ENCODE data around the gene KLK10.

The KLK10 gene

GRCh38 chr19:51025809-51026553 is 6.5 kb upstream of the KLK10 start:
- DNase-seq = no peak

- DNase-seq = no peak
Measured at GRCh38 chr19:51025401-51025800, 5.9 kb upstream of the KLK10 start.

GRCh38 chr19:51024924-51025323 is 5.4 kb upstream of the KLK10 start:
- DNase-seq = no peak

GRCh38 chr19:51023946-51024345 is 4.4 kb upstream of the KLK10 start:
- no peak for DNase-seq

GRCh38 chr19:51022526-51022925 is 3.0 kb upstream of the KLK10 start:
- DNase-seq = no peak

- no peak for DNase-seq
Measured at GRCh38 chr19:51020988-51021651, 1.6 kb upstream of the KLK10 start.

GRCh38 chr19:51018745-51019543 is 565 bp downstream of the KLK10 start:
- DNase-seq = no peak

GRCh38 chr19:51016798-51017683 is 2.5 kb downstream of the KLK10 start:
- peak; percentile 42 for DNase-seq

- no peak for DNase-seq
Measured at GRCh38 chr19:51015691-51016267, 3.7 kb downstream of the KLK10 start.

GRCh38 chr19:51014242-51014641 is 5.3 kb downstream of the KLK10 start:
- DNase-seq = no peak

GRCh38 chr19:51012661-51013190 is 6.8 kb downstream of the KLK10 start:
- no peak for DNase-seq

GRCh38 chr19:51010066-51010795 is 9.3 kb downstream of the KLK10 start:
- DNase-seq = no peak

- no peak for DNase-seq
Measured at GRCh38 chr19:51009061-51009891, 10.2 kb downstream of the KLK10 start.

GRCh38 chr19:51007488-51007887 is 12.0 kb downstream of the KLK10 start:
- DNase-seq = no peak

- no peak for DNase-seq
Measured at GRCh38 chr19:51006406-51006805, 13.1 kb downstream of the KLK10 start.

GRCh38 chr19:51005248-51005647 is 14.3 kb downstream of the KLK10 start:
- no peak for DNase-seq

- DNase-seq = no peak
Measured at GRCh38 chr19:51003316-51003715, 16.2 kb downstream of the KLK10 start.

GRCh38 chr19:51002542-51003311 is 16.8 kb downstream of the KLK10 start:
- no peak for DNase-seq

- DNase-seq = no peak
Measured at GRCh38 chr19:51002089-51002532, 17.4 kb downstream of the KLK10 start.

GRCh38 chr19:51001515-51001914 is 18.0 kb downstream of the KLK10 start, which contains the start of gene KLK8:
Gene KLK8 (minus strand): TSS chr19:51001604. CDS start chr19:51001167, 437 bp downstream.
- DNase-seq = no peak

Data from activated gamma-delta T cell treated with Interleukin-2 at 50 U/mL for 16 hours (primary cell).